Stimulated activated naive B cell treated with anti-CD40 and anti-IgM and Interleukin-4, amounts not matched to agents 10 μg/mL and 1 μg/mL and 100 μg/mL, for 72 hours (primary cell): ENCODE measurements around the gene KCNH6.

Experiments used
- ATAC-seq, 2 donors: fragments of 150-1000 bp; cut with Tn5 transposase; replicated peaks; 2 replicates each; pipeline ENCODE4 v1.10.0; 2021; ENCODE audit warnings: moderate library complexity in 1 of 2
- DNase-seq: peaks from one replicate; pipeline ENCODE4 v3.0.0; 2021
- H3K27ac Mint-ChIP-seq: one replicate; pipeline ENCODE4 v1.8.0; 2022; ENCODE audit warnings: mild to moderate bottlenecking, mixed read lengths
- H3K27me3 Mint-ChIP-seq, 2 donors: one replicate each; pipeline ENCODE4 v1.8.0; 2022; ENCODE audit warnings: mixed read lengths in 2 of 2
- H3K36me3 Mint-ChIP-seq, 2 donors: one replicate each; pipeline ENCODE4 v1.8.0; 2022; ENCODE audit warnings: mixed read lengths in 2 of 2, mild to moderate bottlenecking in 1 of 2
- H3K4me1 Mint-ChIP-seq, 2 donors: one replicate each; pipeline ENCODE4 v1.8.0; 2022; ENCODE audit warnings: mixed read lengths in 2 of 2, mild to moderate bottlenecking in 1 of 2
- H3K4me3 Mint-ChIP-seq, 2 donors: one replicate each; pipeline ENCODE4 v1.8.0; 2022; ENCODE audit warnings: mild to moderate bottlenecking in 2 of 2, mixed read lengths in 2 of 2, moderate library complexity in 1 of 2
- H3K9me3 Mint-ChIP-seq, 2 donors: one replicate each; pipeline ENCODE4 v1.8.0; 2022; ENCODE audit warnings: mixed read lengths in 2 of 2, mild to moderate bottlenecking in 1 of 2

Gene KCNH6

DNA sequence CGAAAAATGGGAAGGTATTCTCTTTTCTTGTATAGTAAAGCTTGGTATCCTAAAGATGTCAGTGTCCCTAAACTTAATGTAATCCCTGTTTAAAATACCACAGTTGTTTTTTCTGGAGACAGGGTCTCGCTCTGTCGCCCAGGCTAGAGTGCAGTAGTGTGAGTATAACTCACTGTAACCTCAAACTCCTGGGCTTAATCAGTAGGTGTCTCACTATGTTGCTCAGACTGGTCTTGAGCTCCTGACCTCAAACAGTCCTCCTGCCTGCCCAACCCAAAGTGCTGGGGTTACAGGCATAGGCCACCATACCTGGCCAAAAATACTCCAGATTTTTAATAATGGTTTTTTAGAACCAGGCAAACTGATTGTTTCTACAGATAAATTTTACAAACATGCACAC lies 35.3 kb downstream of the KCNH6 start:
- H3K9me3 Mint-ChIP-seq = no peaks in the 10 kb centered on the region
- H3K27ac Mint-ChIP-seq = no peak overlapping the region
- H3K27me3 Mint-ChIP-seq = no peaks in the 10 kb centered on the region
- H3K4me1 Mint-ChIP-seq = peaks cover 45 to 72% of the 10 kb centered on the region in 2 donors
- H3K36me3 Mint-ChIP-seq = peaks cover 16 to 17% of the 10 kb centered on the region in 2 donors
- DNase-seq (no peak), ATAC-seq (peak; percentile 68 to 71)
- H3K4me3 Mint-ChIP-seq = no peak overlapping the region

DNA sequence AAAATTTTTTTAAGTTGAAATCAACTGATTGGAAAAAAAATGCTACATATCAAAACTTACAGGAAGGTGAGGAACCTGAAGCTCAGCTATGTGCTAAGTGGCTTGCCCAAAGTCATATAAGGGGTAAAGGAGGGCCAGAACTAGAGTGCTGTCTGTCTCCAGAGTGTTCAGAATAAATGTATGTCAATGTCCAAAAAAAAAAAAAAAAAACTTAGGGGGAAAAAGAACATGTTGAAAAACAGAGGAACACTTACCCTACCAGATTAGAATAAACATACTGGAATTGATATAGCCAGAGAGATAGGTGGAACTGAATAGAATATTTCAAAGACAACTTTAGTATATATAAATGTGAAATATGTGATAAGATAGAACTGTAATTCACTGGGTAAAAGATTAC lies 38.7 kb downstream of the KCNH6 start:
- no peak overlapping the region for H3K27ac Mint-ChIP-seq
- no peaks in the 10 kb centered on the region for H3K27me3 Mint-ChIP-seq
- H3K4me3 Mint-ChIP-seq = no peak overlapping the region
- DNase-seq (no peak), ATAC-seq (no peak)
- peaks cover 11 to 18% of the 10 kb centered on the region in 2 donors for H3K36me3 Mint-ChIP-seq
- H3K4me1 Mint-ChIP-seq = peaks cover 28 to 55% of the 10 kb centered on the region in 2 donors
- no peaks in the 10 kb centered on the region for H3K9me3 Mint-ChIP-seq

DNA sequence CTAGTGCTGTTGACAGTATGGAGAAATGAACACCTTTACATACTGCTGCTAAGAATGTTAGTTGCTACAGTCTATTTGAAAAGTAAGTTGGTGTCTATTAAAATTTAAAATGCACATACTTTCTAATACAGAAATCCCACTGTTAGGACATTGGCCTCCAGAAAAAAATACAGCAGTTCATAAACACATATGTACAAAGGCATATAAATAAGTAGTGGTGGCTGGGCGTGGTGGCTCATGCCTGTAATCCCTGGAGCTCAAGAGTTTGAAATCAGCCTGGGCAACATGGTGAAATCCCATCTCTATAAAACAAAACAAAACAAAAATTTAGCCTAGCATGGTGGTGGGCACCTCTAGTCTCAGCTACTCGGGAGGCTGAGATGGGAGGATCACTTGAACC lies 40.2 kb downstream of the KCNH6 start:
- no peak overlapping the region for H3K27ac Mint-ChIP-seq
- peaks cover 21 to 51% of the 10 kb centered on the region in 2 donors for H3K4me1 Mint-ChIP-seq
- no peaks in the 10 kb centered on the region for H3K27me3 Mint-ChIP-seq
- ATAC-seq = no peak
- peaks cover 8 to 10% of the 10 kb centered on the region in 2 donors for H3K36me3 Mint-ChIP-seq
- no peak for DNase-seq
- H3K4me3 Mint-ChIP-seq = no peak overlapping the region
- H3K9me3 Mint-ChIP-seq = no peaks in the 10 kb centered on the region

DNA sequence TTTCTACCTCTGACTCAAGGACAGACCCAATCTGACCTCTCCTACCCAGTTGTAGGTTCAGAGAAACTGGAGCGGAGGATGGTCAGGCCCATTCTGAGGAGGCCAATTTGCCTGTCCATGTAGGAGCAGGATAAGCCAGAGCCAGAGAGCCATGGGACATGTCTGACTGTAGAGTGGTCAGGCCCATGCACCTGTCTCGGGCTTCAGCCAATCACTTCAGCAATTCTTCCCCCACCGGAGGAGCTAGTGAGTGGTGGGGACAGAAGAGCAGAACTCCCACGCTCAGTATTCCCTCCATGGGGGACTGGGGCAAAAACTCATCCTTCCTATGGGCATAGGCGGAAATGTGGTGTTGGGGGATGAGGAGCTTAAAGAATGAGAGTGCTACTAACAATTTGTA lies 41.4 kb downstream of the KCNH6 start:
- H3K9me3 Mint-ChIP-seq = no peaks in the 10 kb centered on the region
- ATAC-seq (no peak), DNase-seq (no peak)
- H3K27me3 Mint-ChIP-seq = no peaks in the 10 kb centered on the region
- no peak overlapping the region for H3K27ac Mint-ChIP-seq
- peaks cover 24 to 53% of the 10 kb centered on the region in 2 donors for H3K4me1 Mint-ChIP-seq
- H3K36me3 Mint-ChIP-seq = peaks cover 8 to 16% of the 10 kb centered on the region in 2 donors
- H3K4me3 Mint-ChIP-seq = no peak overlapping the region

DNA sequence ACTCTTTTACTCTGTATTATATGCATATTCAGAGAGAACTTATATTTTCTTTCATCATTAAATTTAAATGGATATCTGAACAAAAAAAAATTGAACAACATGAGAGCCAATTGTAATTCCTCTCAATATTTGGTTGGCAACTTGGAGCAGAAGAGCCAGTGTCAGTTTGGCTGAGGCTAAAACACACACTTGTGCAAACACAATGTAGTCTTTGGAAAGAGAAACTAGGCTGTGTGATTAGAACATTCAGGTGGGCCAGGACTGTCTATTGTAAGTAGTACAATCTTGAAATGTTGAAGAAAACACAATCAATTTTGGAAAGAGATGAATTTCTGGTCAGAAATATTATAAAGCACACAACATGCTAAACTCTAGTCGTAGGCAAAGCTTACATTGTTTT lies 44.1 kb downstream of the KCNH6 start:
- Mint-ChIP-seq H3K27me3 (no peaks in the 10 kb centered on the region), H3K36me3 (peaks cover 15 to 21% of the 10 kb centered on the region in 2 donors), H3K9me3 (no peaks in the 10 kb centered on the region), H3K4me3 (no peak overlapping the region), H3K4me1 (peaks cover 30 to 53% of the 10 kb centered on the region in 2 donors), H3K27ac (no peak overlapping the region)
- ATAC-seq (no peak), DNase-seq (no peak)

DNA sequence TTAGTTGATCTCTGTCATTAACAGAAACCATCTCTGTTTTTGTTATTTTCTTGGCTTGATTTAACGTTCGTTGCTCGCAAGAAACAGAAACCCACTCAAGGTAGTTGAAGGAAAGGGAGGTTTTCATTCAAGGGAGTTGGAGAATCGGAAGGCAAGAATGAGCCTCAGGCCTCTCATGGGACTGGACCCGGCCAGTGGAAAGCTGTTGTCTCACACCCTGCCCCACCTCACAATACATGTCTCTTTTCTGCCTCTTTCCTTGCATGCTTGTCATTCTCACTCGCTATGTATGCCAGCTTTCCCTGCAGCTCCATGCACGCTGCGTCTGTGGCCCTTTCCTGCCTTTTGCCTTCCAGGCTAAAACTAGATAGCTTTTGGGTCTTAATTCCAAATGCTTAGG lies 45.4 kb downstream of the KCNH6 start:
- DNase-seq (no peak), ATAC-seq (no peak)
- Mint-ChIP-seq H3K27ac (no peak overlapping the region), H3K9me3 (no peaks in the 10 kb centered on the region), H3K27me3 (no peaks in the 10 kb centered on the region), H3K4me3 (no peak overlapping the region), H3K36me3 (peaks cover 14 to 21% of the 10 kb centered on the region in 2 donors), H3K4me1 (peaks cover 26 to 50% of the 10 kb centered on the region in 2 donors)

DNA sequence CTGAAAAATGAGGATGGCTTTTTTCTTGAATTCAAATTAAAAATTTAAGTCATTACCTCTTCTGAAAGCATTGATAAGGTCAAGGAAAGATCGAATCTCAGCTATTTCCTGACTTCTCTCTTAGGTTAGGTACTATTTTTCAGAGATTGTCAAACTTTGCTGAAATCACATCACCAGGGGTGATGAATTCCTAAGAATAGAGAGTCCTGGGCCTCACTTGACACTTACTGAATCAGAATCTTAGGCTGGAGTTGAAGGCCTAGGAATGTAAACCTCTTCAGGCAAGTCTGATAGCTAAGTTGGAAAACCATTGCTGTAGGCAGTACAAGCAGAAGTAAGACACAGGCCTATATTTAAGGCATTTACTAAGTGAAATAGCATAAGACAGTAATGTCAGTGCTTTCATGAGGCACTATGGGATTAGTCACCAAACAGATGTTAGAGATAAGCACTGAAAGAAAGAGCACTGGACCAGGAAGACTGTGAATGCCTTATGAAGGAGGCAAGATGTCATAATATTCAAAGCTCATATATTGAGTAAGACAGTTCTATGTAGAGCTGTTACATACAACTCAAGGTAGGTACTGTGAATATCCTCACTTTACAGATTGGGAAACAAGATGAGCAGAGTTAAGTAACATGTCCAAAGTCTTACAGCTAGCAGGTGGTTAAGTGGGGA lies 48.6 kb downstream of the KCNH6 start:
- H3K27ac Mint-ChIP-seq = no peak overlapping the region
- no peak for ATAC-seq
- H3K9me3 Mint-ChIP-seq = no peaks in the 10 kb centered on the region

DNA sequence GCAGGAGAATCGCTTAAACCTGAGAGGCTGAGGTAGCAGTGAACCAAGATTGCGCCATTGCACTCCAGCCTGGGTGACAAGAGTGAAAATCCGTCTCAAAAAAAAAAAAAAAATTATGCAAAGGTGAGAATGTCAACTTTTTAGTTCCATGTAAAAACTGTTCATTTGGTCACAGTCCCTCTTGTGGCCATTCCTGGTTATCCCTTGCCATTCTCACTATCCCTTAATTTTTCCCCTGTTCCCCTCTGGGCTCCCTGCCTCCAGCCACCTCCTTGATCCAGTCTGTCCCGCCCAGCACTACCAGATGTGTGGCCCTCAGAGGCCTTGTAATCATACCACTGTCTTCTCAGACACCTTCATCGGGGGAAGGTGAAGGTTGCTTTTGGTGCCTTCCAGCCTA lies 50.5 kb downstream of the KCNH6 start:
- peak overlapping the region; percentile 70 for H3K27ac Mint-ChIP-seq
- no peak for ATAC-seq

More for the DNA sequence above, 48.6 kb downstream of the KCNH6 start:
- Mint-ChIP-seq H3K27me3 (no peaks in the 10 kb centered on the region), H3K36me3 (peaks cover 15 to 17% of the 10 kb centered on the region in 2 donors), H3K4me3 (no peak overlapping the region), H3K4me1 (peaks cover 26 to 52% of the 10 kb centered on the region in 2 donors)
- no peak for DNase-seq

DNA sequence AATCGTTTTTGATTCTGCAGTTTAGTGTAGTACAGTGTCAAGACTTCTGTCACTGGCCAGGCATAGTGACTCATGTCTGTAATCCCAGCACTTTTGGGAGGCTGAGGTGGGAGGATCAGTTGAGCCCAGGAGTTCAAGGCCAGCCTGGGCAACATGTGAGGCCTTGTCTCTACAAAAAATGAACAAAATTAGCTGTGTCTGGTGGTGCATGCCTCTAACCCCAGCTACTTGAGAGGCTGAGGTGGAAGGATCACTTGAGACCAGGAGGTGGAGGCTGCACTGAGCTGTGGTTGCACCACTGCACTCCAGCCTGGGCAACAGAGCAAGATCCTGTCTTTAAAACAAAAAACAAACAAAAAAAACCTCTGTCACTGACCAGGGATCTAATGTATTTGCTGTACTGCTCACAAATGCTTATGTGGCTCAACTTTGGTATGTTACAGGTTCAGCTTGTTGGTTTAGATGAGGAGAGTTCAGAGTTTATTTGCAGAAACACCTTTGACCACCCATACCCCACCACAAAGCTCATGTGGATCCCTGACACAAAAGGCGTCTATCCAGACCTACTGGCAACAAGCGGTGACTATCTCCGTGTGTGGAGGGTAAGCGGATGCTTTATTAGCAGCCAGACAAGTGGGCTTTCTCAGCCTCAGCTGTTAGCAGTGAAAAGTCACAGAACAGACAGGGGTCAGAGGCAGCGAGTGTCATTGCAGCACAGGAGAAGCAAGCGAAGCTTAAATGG lies 55.0 kb downstream of the KCNH6 start:
- H3K9me3 Mint-ChIP-seq = no peaks in the 10 kb centered on the region
- no peak for ATAC-seq
- no peak overlapping the region for H3K27ac Mint-ChIP-seq
- DNase-seq = no peak
- H3K4me1 Mint-ChIP-seq = peaks cover 7 to 17% of the 10 kb centered on the region in 2 donors
- peaks cover 17 to 29% of the 10 kb centered on the region in 2 donors for H3K36me3 Mint-ChIP-seq
- no peak overlapping the region for H3K4me3 Mint-ChIP-seq
- H3K27me3 Mint-ChIP-seq = no peaks in the 10 kb centered on the region

More for the DNA sequence above, 50.5 kb downstream of the KCNH6 start:
- Mint-ChIP-seq H3K27me3 (no peaks in the 10 kb centered on the region), H3K36me3 (peaks cover 11 to 15% of the 10 kb centered on the region in 2 donors), H3K4me1 (peaks cover 19 to 44% of the 10 kb centered on the region in 2 donors), H3K4me3 (no peak overlapping the region), H3K9me3 (no peaks in the 10 kb centered on the region)
- DNase-seq = no peak

DNA sequence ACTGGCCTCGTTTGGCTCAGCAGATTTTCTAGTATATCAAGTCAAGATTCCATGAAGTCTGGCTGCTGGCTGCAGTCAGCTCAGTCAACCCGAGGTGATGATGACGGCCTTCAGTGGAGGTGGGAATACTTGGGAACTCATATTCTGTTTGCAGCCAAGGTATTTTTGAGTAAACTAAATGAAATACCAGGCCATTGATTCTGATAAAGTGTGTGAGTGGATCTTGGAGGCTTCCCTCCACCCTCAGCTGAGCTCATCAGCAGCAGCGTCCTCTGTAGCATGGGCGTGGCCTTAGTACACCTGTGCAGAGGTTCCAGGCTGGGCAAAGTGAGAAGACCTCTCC lies 55.6 kb downstream of the KCNH6 start:
- Mint-ChIP-seq H3K9me3 (no peaks in the 10 kb centered on the region), H3K27ac (no peak overlapping the region)

DNA sequence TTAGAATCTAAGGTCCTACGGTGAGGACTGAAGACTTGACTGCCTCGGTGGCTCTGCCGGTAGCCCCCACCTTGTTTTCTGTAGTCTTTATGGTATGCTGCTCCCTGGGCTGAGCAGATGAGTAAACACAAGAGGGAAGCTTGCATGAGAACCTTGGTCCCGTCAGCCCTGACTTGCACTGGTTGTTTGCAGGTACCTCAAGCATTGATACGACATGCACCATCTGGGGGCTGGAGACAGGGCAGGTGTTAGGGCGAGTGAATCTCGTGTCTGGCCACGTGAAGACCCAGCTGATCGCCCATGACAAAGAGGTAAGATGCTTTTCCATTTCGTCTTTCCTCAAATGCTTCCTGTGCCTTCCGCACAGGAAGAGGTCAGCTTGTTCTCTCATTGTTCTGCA lies 56.5 kb downstream of the KCNH6 start:
- DNase-seq (no peak), ATAC-seq (no peak)
- no peaks in the 10 kb centered on the region for H3K9me3 Mint-ChIP-seq
- no peak overlapping the region for H3K4me3 Mint-ChIP-seq
- H3K27me3 Mint-ChIP-seq = no peaks in the 10 kb centered on the region
- H3K27ac Mint-ChIP-seq = no peak overlapping the region
- peaks cover 18 to 30% of the 10 kb centered on the region in 2 donors for H3K36me3 Mint-ChIP-seq
- peaks cover 1 to 8% of the 10 kb centered on the region in 2 donors for H3K4me1 Mint-ChIP-seq

More for the DNA sequence above, 55.6 kb downstream of the KCNH6 start:
- H3K36me3 Mint-ChIP-seq = peaks cover 20 to 34% of the 10 kb centered on the region in 2 donors
- ATAC-seq (no peak), DNase-seq (no peak)
- peaks cover 6 to 14% of the 10 kb centered on the region in 2 donors for H3K4me1 Mint-ChIP-seq
- H3K4me3 Mint-ChIP-seq = no peak overlapping the region
- H3K27me3 Mint-ChIP-seq = no peaks in the 10 kb centered on the region

DNA sequence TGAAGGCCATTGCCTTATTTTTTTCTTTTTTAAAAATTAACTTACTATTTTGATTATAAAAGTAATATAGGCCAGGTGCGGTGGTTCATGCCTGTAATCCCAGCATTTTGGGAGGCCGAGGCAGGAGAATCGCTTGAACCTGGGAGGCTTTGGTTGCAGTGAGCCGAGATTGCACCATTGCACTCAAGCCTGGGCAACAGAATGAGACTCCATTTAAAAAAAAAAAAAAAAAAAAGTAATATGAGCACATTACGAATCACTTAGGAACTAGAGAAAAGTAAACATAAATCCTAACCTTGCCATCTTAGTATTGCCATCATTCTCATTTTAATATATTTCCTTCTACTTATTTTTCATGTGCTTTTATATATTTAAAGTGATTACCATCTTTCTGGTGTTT lies 64.6 kb downstream of the KCNH6 start:
- H3K36me3 Mint-ChIP-seq = peaks cover 35 to 65% of the 10 kb centered on the region in 2 donors
- H3K27ac Mint-ChIP-seq = no peak overlapping the region
- no peak overlapping the region for H3K4me3 Mint-ChIP-seq
- H3K9me3 Mint-ChIP-seq = no peaks in the 10 kb centered on the region
- ATAC-seq (no peak), DNase-seq (no peak)
- no peaks in the 10 kb centered on the region for H3K27me3 Mint-ChIP-seq
- H3K4me1 Mint-ChIP-seq = peaks cover 6% of the 10 kb centered on the region in 2 donors

DNA sequence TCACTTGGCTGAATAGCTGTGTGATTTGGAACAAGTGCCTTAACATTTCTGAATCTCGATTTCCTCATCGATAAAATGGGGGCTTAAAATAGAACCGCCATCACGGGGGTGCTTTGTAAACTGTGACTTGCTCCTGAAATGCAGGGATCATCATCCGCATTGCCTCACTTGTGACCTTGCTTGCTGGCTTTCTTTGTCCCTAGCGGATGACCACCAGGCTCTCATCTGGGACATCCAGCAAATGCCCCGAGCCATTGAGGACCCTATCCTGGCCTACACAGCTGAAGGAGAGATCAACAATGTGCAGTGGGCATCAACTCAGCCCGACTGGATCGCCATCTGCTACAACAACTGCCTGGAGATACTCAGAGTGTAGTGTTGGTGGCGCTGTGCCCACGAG lies 65.6 kb downstream of the KCNH6 start:
- Mint-ChIP-seq H3K4me3 (no peak overlapping the region), H3K36me3 (peaks cover 27 to 55% of the 10 kb centered on the region in 2 donors), H3K27me3 (no peaks in the 10 kb centered on the region), H3K4me1 (peaks cover 6% of the 10 kb centered on the region in 2 donors), H3K9me3 (no peaks in the 10 kb centered on the region), H3K27ac (no peak overlapping the region)
- DNase-seq (no peak), ATAC-seq (no peak)

DNA sequence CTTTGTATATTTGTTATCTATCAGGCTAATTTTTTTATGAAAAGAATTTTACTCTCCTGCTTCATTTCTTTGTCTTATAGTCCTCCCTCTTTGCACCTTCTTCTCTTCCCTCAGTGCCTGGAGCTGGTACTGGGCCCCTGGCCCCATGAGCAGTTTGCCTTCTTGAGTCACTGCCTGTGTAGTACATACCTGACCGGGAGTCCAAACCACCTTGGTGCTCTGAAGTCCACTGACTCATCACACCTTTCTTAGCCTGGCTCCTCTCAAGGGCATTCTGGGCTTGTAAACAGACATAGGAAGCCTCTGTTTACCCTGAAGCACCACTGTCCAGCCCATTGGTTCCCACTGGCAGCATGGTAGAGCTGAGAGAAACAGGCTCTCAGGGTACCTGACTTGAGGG lies 66.5 kb downstream of the KCNH6 start:
- ATAC-seq (no peak), DNase-seq (no peak)
- H3K36me3 Mint-ChIP-seq = peaks cover 27 to 57% of the 10 kb centered on the region in 2 donors
- H3K27me3 Mint-ChIP-seq = no peaks in the 10 kb centered on the region
- H3K27ac Mint-ChIP-seq = no peak overlapping the region
- no peak overlapping the region for H3K4me3 Mint-ChIP-seq
- H3K9me3 Mint-ChIP-seq = no peaks in the 10 kb centered on the region
- H3K4me1 Mint-ChIP-seq = peaks cover 6% of the 10 kb centered on the region in 2 donors

DNA sequence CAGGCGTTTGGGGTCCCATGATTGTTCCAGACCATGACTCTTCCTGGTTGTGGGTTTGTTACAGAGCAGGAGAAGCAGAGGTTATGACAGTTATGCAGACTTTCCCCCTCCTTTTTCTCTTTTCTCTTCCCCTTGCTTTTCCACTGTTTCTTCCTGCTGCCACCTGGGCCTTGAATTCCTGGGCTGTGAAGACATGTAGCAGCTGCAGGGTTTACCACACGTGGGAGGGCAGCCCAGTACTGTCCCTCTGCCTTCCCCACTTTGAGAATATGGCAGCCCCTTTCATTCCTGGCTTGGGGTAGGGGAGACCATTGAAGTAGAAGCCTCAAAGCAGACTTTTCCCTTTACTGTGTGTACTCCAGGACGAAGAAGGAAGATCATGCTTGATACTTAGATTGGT lies 69.6 kb downstream of the KCNH6 start:
- ATAC-seq (no peak), DNase-seq (no peak)
- Mint-ChIP-seq H3K36me3 (peaks cover 28 to 48% of the 10 kb centered on the region in 2 donors), H3K4me3 (no peak overlapping the region), H3K9me3 (no peaks in the 10 kb centered on the region), H3K4me1 (peaks cover 4 to 6% of the 10 kb centered on the region in 2 donors), H3K27me3 (no peaks in the 10 kb centered on the region), H3K27ac (no peak overlapping the region)
